ENCODE measurements around the gene CHRNA4. TPM values are rescaled to one million over a fixed set of nuclear protein-coding genes. Genes with fewer than 3 reads are reported as not detected.

CHRNA4 gene
- total RNA-seq, 2 experiments from 2014 or later: not detected

DNA sequence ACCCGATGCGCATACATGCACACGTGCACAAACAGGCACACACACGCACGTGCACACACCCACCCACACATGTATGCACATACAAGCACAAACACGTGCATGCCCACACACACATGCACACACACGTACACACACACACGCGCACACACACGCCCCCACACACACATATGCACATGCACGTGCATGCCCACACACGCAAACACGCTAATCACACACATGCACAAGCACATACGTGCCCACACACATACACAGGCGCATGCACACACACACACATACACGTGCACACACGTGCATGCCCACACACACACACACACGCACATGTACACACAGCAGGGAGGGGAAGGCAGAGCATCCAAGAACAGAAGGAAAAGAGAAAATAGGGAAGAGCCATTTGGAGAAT lies 26.8 kb upstream of the CHRNA4 start:
- peaks cover 10 to 44% of the 10 kb centered on the region in 2 experiments for H3K9me3 ChIP-seq (ENCODE audit: control insufficient read depth in 1 of 2, insufficient read depth in 1 of 2, low read length in 2 of 2)
- ChIA-PET POLR2A (no interaction called here), CTCF (no interaction called here)
- no peak overlapping the region for H3K4me3 ChIP-seq (ENCODE audit: low read length)
- Mint-ChIP-seq H3K27me3 (peaks cover 4% of the 10 kb centered on the region), H3K9me3 (no peaks in the 10 kb centered on the region), H3K4me1 (ENCODE audit: low read depth) (no peaks in the 10 kb centered on the region), H3K27ac (no peak overlapping the region), H3K4me3 (no peak overlapping the region), H3K36me3 (ENCODE audit: low read depth) (no peaks in the 10 kb centered on the region)
- intact Hi-C loops (cut with DNase I, micrococcal nuclease): loop anchor here in 1 of 2 experiments (10.0 kb wide), 1 partner anchor 73 kb away; no protein-coding TSS in a partner anchor
- no peaks in the 10 kb centered on the region for H3K4me1 ChIP-seq (ENCODE audit: insufficient read depth, low read length)
- no peak for DNase-seq
- no peaks in the 10 kb centered on the region for H3K36me3 ChIP-seq (ENCODE audit: insufficient read depth, low read length)
- ATAC-seq (ENCODE audit: poor library complexity): no peak
- no peak overlapping the region for H3K27ac ChIP-seq (ENCODE audit: low read depth in 1 of 2, low read length in 2 of 2)
- TF ChIP-seq, protein P1, sequence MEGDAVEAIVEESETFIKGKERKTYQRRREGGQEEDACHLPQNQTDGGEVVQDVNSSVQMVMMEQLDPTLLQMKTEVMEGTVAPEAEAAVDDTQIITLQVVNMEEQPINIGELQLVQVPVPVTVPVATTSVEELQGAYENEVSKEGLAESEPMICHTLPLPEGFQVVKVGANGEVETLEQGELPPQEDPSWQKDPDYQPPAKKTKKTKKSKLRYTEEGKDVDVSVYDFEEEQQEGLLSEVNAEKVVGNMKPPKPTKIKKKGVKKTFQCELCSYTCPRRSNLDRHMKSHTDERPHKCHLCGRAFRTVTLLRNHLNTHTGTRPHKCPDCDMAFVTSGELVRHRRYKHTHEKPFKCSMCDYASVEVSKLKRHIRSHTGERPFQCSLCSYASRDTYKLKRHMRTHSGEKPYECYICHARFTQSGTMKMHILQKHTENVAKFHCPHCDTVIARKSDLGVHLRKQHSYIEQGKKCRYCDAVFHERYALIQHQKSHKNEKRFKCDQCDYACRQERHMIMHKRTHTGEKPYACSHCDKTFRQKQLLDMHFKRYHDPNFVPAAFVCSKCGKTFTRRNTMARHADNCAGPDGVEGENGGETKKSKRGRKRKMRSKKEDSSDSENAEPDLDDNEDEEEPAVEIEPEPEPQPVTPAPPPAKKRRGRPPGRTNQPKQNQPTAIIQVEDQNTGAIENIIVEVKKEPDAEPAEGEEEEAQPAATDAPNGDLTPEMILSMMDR (IDR thresholded peaks at IDR 0.05): no peak
- peaks cover 0 to 2% of the 10 kb centered on the region in 2 experiments for H3K27me3 ChIP-seq (ENCODE audit: control insufficient read depth in 1 of 2, insufficient read depth in 2 of 2, low read length in 2 of 2)

DNA sequence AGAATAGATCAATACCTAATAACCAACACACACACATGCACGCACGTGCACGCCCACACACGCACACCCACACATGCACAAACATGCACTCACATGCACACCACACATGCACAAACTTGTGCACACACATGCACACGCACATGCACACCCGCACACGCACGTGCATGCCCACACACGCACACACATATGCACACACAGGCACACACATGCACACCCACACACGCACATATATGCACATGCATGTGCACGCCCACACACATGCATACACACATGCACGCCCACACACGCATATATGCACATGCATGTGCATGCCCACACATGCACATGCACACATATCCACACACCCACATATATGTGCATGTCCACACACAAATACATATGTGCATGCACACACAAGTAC lies 26.2 kb upstream of the CHRNA4 start:
- Mint-ChIP-seq H3K9me3 (no peaks in the 10 kb centered on the region), H3K27ac (no peak overlapping the region), H3K27me3 (peaks cover 8% of the 10 kb centered on the region), H3K4me3 (no peak overlapping the region), H3K36me3 (ENCODE audit: low read depth) (no peaks in the 10 kb centered on the region), H3K4me1 (ENCODE audit: low read depth) (no peaks in the 10 kb centered on the region)
- H3K9me3 ChIP-seq (ENCODE audit: control insufficient read depth in 1 of 2, insufficient read depth in 1 of 2, low read length in 2 of 2): peaks cover 10 to 44% of the 10 kb centered on the region in 2 experiments
- DNase-seq (no peak), ATAC-seq (ENCODE audit: poor library complexity) (no peak)
- H3K4me3 ChIP-seq (ENCODE audit: low read length): no peak overlapping the region
- TF ChIP-seq, protein P1 (IDR thresholded peaks at IDR 0.05): no peak
- CTCF ChIA-PET: no interaction called here
- no peaks in the 10 kb centered on the region for H3K36me3 ChIP-seq (ENCODE audit: insufficient read depth, low read length)
- H3K4me1 ChIP-seq (ENCODE audit: insufficient read depth, low read length): no peaks in the 10 kb centered on the region
- intact Hi-C loops (cut with DNase I, micrococcal nuclease): loop anchor here in 1 of 2 experiments (10.0 kb wide), 1 partner anchor 73 kb away; no protein-coding TSS in a partner anchor
- POLR2A ChIA-PET: no interaction called here
- peaks cover 0 to 7% of the 10 kb centered on the region in 2 experiments for H3K27me3 ChIP-seq (ENCODE audit: control insufficient read depth in 1 of 2, insufficient read depth in 2 of 2, low read length in 2 of 2)
- no peak overlapping the region for H3K27ac ChIP-seq (ENCODE audit: low read depth in 1 of 2, low read length in 2 of 2)

DNA sequence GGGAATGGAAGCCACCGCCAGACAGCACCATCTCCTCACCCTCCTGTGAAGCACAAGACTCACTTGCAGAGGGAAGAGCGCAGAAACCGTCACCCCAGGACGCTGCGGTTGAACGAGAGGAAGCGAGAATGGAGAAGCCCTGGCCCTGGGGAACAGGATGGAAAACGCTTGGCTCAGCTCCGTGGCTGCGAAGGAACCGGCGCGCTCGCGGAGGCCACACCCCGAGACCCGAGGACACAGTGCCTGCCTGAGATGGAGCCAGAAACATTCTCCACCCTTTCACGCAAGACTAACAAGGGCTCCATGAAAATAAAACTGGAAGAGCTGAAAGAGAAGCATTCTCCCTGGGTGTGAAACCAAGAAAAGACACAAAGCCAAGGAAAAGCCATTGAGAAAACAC lies 25.3 kb upstream of the CHRNA4 start:
- no peak overlapping the region for H3K4me3 Mint-ChIP-seq
- DNase-seq: no peak
- peaks cover 8% of the 10 kb centered on the region for H3K27me3 Mint-ChIP-seq
- TF ChIP-seq, protein P1 (IDR thresholded peaks at IDR 0.05): no peak
- Histone ChIP-seq H3K9me3 (ENCODE audit: control insufficient read depth in 1 of 2, insufficient read depth in 1 of 2, low read length in 2 of 2) (peaks cover 10 to 44% of the 10 kb centered on the region in 2 experiments), H3K27me3 (ENCODE audit: control insufficient read depth in 1 of 2, insufficient read depth in 2 of 2, low read length in 2 of 2) (peaks cover 0 to 13% of the 10 kb centered on the region in 2 experiments), H3K4me3 (ENCODE audit: low read length) (no peak overlapping the region), H3K27ac (ENCODE audit: low read depth in 1 of 2, low read length in 2 of 2) (no peak overlapping the region), H3K36me3 (ENCODE audit: insufficient read depth, low read length) (no peaks in the 10 kb centered on the region), H3K4me1 (ENCODE audit: insufficient read depth, low read length) (peaks cover 3% of the 10 kb centered on the region)
- ChIA-PET POLR2A (no interaction called here), CTCF (no interaction called here)
- ATAC-seq (ENCODE audit: poor library complexity): no peak
- intact Hi-C loops (cut with DNase I, micrococcal nuclease): loop anchor here in 1 of 2 experiments (10.0 kb wide), 1 partner anchor 72 kb away; no protein-coding TSS in a partner anchor
- no peaks in the 10 kb centered on the region for H3K9me3 Mint-ChIP-seq
- H3K4me1 Mint-ChIP-seq (ENCODE audit: low read depth): no peaks in the 10 kb centered on the region
- no peak overlapping the region for H3K27ac Mint-ChIP-seq
- no peaks in the 10 kb centered on the region for H3K36me3 Mint-ChIP-seq (ENCODE audit: low read depth)
